ENCODE data around the gene LEPR. TPM values are rescaled to one million over a fixed set of nuclear protein-coding genes. Genes with fewer than 3 reads are reported as not detected.

Gene LEPR
- total and polyA plus RNA-seq, 2 donors (not counting 3 experiments of a cell fraction or from before 2014, with no cell fraction given) = 11.1 to 18.7 TPM

GRCh38 chr1:65409314-65409713, 11.2 kb upstream of the LEPR start:
- BruUV-seq (replicated peaks) = no TSS peak
- DNase-seq (ENCODE audit: low read depth, low spot score) (no peak), FAIRE-seq (no peak)
- H3K79me2 ChIP-seq (ENCODE audit: control insufficient read depth, insufficient read depth, low read length) = no peaks in the 10 kb centered on the region
- no peak overlapping the region for H2AFZ ChIP-seq (ENCODE audit: low read depth, low read length)
- TF ChIP-seq MAX (IDR thresholded peaks at IDR 0.05; ENCODE audit: insufficient read depth, insufficient read length) = no peak
- no peak for TF ChIP-seq FOS (IDR thresholded peaks at IDR 0.05; ENCODE audit: borderline replicate concordance, insufficient read depth, low read length)
- TF ChIP-seq GATA2 (IDR thresholded peaks at IDR 0.05; ENCODE audit: insufficient read depth, insufficient read length, low read depth, low read length) = no peak
- no peaks in the 10 kb centered on the region for H3K36me3 ChIP-seq (ENCODE audit: control insufficient read depth in 2 of 2, extremely low read depth in 1 of 2, insufficient read depth in 2 of 2, low read length in 2 of 2)
- dilution Hi-C loops (cut with MboI; ENCODE audit: extremely low pct_ligation_motif_present, low sequenced_read_pairs) = no loop called here
- H3K4me1 ChIP-seq (ENCODE audit: control insufficient read depth, extremely low read depth, insufficient read depth, low read length) = no peaks in the 10 kb centered on the region
- no peaks in the 10 kb centered on the region for H3K9me3 ChIP-seq (replicated peaks; ENCODE audit: control insufficient read depth, insufficient read depth, low read length)
- H4K20me1 ChIP-seq (replicated peaks; ENCODE audit: control insufficient read depth, extremely low read depth, insufficient read depth, low read length) = no peaks in the 10 kb centered on the region
- intact Hi-C loops (cut with micrococcal nuclease) = no loop called here
- H3K4me2 ChIP-seq (ENCODE audit: insufficient read depth, low read length) = no peak overlapping the region
- ChIA-PET POLR2A (no interaction called here), CTCF (interaction anchor here (0.8 kb wide), 1 partner anchor 29 kb away, joined by 4 read pairs; no protein-coding TSS in a partner anchor)
- no peak overlapping the region for H3K4me3 ChIP-seq (replicated peaks in 1 of 3; ENCODE audit: insufficient read depth in 1 of 3, low read depth in 1 of 3, low read length in 3 of 3)
- H3K27me3 ChIP-seq (ENCODE audit: control insufficient read depth in 2 of 2, insufficient read depth in 2 of 2, low read length in 2 of 2) = no peaks in the 10 kb centered on the region
- no peak overlapping the region for H3K9ac ChIP-seq (replicated peaks; ENCODE audit: extremely low read depth, insufficient read depth, low read length)
- no peaks in the 10 kb centered on the region for H3K9me1 ChIP-seq (replicated peaks; ENCODE audit: control insufficient read depth, extremely low read depth, insufficient read depth, low read length)
- H3K27ac ChIP-seq (ENCODE audit: insufficient read depth, low read depth, low read length) = no peak overlapping the region

- no peak overlapping the region for H3K9ac ChIP-seq (replicated peaks; ENCODE audit: extremely low read depth, insufficient read depth, low read length)
- intact Hi-C loops (cut with micrococcal nuclease) (no loop called here), dilution Hi-C loops (cut with MboI; ENCODE audit: extremely low pct_ligation_motif_present, low sequenced_read_pairs) (no loop called here)
- H3K79me2 ChIP-seq (ENCODE audit: control insufficient read depth, insufficient read depth, low read length) = no peaks in the 10 kb centered on the region
- no peak overlapping the region for H3K4me3 ChIP-seq (replicated peaks in 1 of 3; ENCODE audit: insufficient read depth in 1 of 3, low read depth in 1 of 3, low read length in 3 of 3)
- CTCF ChIA-PET = interaction anchor here (0.7 to 1.3 kb wide), 3 partner anchors 10 to 278 kb away, joined by 3 to 7 read pairs (median 4); partner anchors contain the start of genes LEPR and LEPROT
- no TSS peak for BruUV-seq (replicated peaks)
- H3K27me3 ChIP-seq (ENCODE audit: control insufficient read depth in 2 of 2, insufficient read depth in 2 of 2, low read length in 2 of 2) = no peaks in the 10 kb centered on the region
- TF ChIP-seq EZH2 (IDR thresholded peaks at IDR 0.05; ENCODE audit: borderline replicate concordance, low read depth, low read length, severe bottlenecking) (no peak), POLR2A (IDR thresholded peaks at IDR 0.05; ENCODE audit: low read depth, low read length) (no peak), JUN (IDR thresholded peaks at IDR 0.05; ENCODE audit: borderline replicate concordance, insufficient read depth, insufficient read length, low read depth) (no peak), MAX (IDR thresholded peaks at IDR 0.05; ENCODE audit: insufficient read depth, insufficient read length) (no peak), GATA2 (IDR thresholded peaks at IDR 0.05; ENCODE audit: insufficient read depth, insufficient read length, low read depth, low read length) (no peak), CTCF (IDR thresholded peaks at IDR 0.05; ENCODE audit: extremely low read depth in 1 of 2, insufficient read depth in 1 of 2, low read depth in 1 of 2, low read length in 2 of 2) (no peak), POLR2AphosphoS5 (IDR thresholded peaks at IDR 0.05; ENCODE audit: insufficient read depth, low read depth, low read length) (no peak), FOS (IDR thresholded peaks at IDR 0.05; ENCODE audit: borderline replicate concordance, insufficient read depth, low read length) (no peak), MYC (IDR thresholded peaks at IDR 0.05; ENCODE audit: low read depth, low read length) (no peak)
- FAIRE-seq (no peak), DNase-seq (ENCODE audit: low read depth, low spot score) (no peak)
- no peaks in the 10 kb centered on the region for H3K9me3 ChIP-seq (replicated peaks; ENCODE audit: control insufficient read depth, insufficient read depth, low read length)
- POLR2A ChIA-PET = no interaction called here
- H3K27ac ChIP-seq (ENCODE audit: insufficient read depth, low read depth, low read length) = no peak overlapping the region
- no peaks in the 10 kb centered on the region for H3K9me1 ChIP-seq (replicated peaks; ENCODE audit: control insufficient read depth, extremely low read depth, insufficient read depth, low read length)
- no peaks in the 10 kb centered on the region for H3K4me1 ChIP-seq (ENCODE audit: control insufficient read depth, extremely low read depth, insufficient read depth, low read length)
- no peaks in the 10 kb centered on the region for H3K36me3 ChIP-seq (ENCODE audit: control insufficient read depth in 2 of 2, extremely low read depth in 1 of 2, insufficient read depth in 2 of 2, low read length in 2 of 2)
- no peak overlapping the region for H3K4me2 ChIP-seq (ENCODE audit: insufficient read depth, low read length)
- H2AFZ ChIP-seq (ENCODE audit: low read depth, low read length) = no peak overlapping the region
- no peaks in the 10 kb centered on the region for H4K20me1 ChIP-seq (replicated peaks; ENCODE audit: control insufficient read depth, extremely low read depth, insufficient read depth, low read length)
Measured at GRCh38 chr1:65409816-65410326, 10.6 kb upstream of the LEPR start.
